GM21529 (cell line): ENCODE results near the gene IL34.

Experiments used
- ATAC-seq: cut with Tn5 transposase; IDR thresholded peaks from one replicate; pipeline ENCODE4 v1.9.1; 2021; ENCODE audit not compliant: unreplicated experiment

The IL34 gene

GRCh38 chr16:70676675-70677498, 30.5 kb downstream of the IL34 start:
- no peak for ATAC-seq

GRCh38 chr16:70677499-70678120, 31.3 kb downstream of the IL34 start:
- no peak for ATAC-seq

GRCh38 chr16:70678121-70678897, 31.9 kb downstream of the IL34 start:
- no peak for ATAC-seq

- ATAC-seq = no peak
These were observed 32.7 kb downstream of the IL34 start for GRCh38 chr16:70678898-70679670.

GRCh38 chr16:70679671-70680494, 33.5 kb downstream of the IL34 start:
- ATAC-seq = no peak

GRCh38 chr16:70680495-70681381, 34.4 kb downstream of the IL34 start:
- ATAC-seq = no peak

- no peak for ATAC-seq
These were observed 35.3 kb downstream of the IL34 start for GRCh38 chr16:70681382-70682238.

- no peak for ATAC-seq
These were observed 36.1 kb downstream of the IL34 start for GRCh38 chr16:70682239-70683145.

GRCh38 chr16:70683146-70683944, 37.0 kb downstream of the IL34 start:
- no peak for ATAC-seq

GRCh38 chr16:70684146-70685060, 38.0 kb downstream of the IL34 start:
- ATAC-seq = no peak

GRCh38 chr16:70685061-70685937, 38.9 kb downstream of the IL34 start:
- no peak for ATAC-seq

- no peak for ATAC-seq
These were observed 39.6 kb downstream of the IL34 start, which contains the start of gene MTSS2 for GRCh38 chr16:70685938-70686375. TSS of gene MTSS2 (minus strand) at chr16:70686053. CDS start at chr16:70685791, 262 bp downstream.

GRCh38 chr16:70686376-70687101, 40.2 kb downstream of the IL34 start:
- no peak for ATAC-seq
